Activated gamma-delta T cell treated with anti-CD3 and anti-CD28 coated beads, Interleukin-2, amount 50 U/mL, for 16 hours (primary cell): ENCODE data around the gene GJA9.
"Not testable (repeated sequence)": the region's sequence is repeated elsewhere in the genome, so short reads cannot be mapped to it uniquely, and the experiment has no call there.

Source experiments
- DNase-seq: peaks from one replicate; pipeline ENCODE4 v3.0.0-alpha.2; 2020; ENCODE audit warnings: low read depth

Gene GJA9

DNA sequence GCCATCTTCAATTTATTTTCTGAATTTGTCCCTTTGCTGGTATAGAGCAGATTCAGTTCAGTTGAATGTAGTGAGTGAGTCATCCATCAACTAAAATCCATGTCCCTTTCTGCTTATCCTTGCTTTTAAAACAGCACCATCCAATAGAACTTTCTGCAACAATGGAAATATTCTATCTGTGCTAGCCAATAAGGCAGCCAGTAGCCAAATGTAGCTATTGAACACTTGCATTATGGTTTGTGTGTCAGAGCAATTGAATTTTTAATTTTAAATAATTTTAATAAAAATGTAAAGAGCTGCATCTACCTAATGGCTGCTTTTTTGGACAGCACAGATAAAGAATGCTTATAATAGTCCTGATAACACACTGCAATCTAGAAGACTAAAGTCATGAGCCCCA is at the start of gene GJA9:
Gene GJA9, minus strand, starts transcription at position 101 of the 400 bp plus-strand sequence. CDS start 5,489 bp downstream, outside the sequence.
- DNase-seq: no peak

DNA sequence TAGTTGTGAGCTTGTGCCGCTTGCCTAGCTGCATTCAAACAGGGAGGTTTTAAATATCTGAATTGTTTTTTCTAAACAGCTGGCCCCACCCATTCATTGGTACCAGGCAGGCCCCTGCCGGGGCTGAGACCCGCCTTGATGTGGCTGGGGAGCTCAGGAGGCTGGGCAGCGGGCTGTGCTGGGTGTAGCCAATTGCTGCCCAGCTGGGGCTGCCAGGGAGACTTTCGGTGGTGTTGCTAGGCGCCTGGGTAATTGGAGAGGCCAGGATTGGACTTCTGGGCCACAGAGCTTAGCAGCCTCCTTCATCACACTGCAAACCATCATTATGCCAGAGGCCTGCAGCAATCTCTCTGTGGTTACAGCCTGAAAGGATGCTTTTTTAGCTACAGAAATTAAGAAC is 48.1 kb upstream of the GJA9 start:
- no peak for DNase-seq

DNA sequence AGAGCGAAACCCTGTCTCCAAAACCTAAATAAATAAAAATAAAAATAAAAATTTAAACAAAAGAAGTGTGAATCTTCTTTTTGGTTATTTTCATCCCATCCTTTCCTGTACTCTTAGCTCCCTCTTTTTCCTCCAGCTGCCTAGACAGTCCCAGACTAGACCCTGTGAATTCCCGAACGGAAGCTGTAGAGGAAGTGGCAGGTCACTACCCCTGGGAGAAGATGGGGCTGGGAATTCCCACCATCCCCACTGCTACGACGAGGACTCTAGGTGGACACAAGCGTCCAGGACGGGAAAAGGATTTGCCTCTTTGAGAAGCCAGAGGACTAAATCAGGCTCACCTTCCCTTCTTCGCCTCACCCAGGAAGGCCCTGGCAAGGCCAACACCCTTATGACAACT is 47.7 kb upstream of the GJA9 start:
- DNase-seq: no peak

- DNase-seq: no peak
Measured at GRCh38 chr1:38926091-38926490, 44.7 kb upstream of the GJA9 start.

DNA sequence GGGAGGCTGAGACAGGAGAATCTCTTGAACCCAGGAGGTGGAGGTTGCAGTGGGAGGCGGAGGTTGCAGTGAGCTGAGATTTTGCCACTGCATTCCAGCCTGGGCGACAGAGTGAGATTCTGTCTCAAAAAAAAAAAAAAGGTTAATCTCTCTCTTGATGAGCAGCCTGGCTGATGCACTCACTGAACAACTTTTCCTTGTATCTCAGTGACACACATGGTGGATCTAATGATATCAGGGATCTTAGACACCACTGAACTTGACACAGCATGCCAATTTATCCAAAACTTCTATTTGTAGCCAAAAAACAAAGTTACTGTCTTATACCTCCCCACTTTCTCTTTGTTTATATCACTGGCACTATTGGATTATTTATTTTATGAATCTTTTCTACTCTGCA is 44.0 kb upstream of the GJA9 start:
- no peak for DNase-seq

DNA sequence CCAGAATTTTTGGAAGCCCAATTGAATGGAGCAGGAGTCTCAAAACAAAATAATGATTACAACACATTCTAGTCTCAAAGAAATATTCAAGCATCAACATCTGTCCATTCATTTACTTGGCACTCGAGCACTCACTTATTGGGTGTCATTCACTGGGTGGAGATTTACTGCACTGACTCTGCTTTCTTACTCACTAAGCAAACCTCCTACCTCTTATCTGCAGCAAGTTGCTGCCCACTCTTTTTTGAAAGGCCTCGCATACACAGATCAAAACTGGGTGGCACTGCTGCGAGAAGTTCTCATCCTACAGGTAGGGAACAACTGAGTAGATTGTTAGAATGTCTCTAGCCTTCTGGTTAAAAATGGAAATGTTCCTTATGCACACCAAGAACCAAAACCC is 42.2 kb upstream of the GJA9 start:
- no peak for DNase-seq

DNA sequence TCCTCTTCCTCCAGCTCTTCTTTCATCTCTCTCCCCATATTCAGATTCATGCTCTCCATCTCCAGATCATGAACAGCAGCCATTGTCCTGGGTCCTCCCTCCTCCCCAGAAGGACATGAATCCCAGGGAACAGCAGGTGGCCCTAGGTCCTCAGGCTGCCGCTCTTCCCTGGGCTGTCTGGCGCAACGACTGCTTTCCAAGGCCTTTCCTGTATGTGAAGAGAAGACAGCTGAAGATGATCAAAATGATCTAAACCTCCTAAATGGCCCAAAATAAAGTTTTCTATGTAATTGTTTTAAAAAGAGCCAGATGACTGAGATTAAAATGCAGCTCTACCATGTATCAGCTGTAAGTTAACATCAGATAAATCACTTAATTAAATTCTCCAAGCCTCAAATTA is 37.7 kb upstream of the GJA9 start:
- DNase-seq: no peak

DNA sequence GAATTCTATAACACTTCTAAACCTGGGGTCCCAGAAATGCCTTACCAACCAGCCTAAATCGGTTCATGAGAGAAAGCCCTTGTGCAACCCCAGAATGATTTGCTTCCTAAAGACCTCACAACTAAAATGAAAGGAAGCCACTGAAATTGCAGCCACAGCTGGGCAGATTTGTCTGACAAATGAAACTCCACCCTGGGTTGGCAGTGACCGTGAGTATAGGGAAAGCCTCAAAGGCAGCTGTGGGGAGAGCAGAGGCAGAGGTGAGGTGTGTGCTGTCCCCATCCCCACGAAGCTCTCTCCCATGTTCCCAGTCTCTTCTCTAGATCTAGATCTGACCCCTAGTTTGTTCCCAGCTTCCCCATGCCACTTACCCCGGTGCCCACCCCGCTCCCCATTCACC is 37.2 kb upstream of the GJA9 start:
- no peak for DNase-seq

DNA sequence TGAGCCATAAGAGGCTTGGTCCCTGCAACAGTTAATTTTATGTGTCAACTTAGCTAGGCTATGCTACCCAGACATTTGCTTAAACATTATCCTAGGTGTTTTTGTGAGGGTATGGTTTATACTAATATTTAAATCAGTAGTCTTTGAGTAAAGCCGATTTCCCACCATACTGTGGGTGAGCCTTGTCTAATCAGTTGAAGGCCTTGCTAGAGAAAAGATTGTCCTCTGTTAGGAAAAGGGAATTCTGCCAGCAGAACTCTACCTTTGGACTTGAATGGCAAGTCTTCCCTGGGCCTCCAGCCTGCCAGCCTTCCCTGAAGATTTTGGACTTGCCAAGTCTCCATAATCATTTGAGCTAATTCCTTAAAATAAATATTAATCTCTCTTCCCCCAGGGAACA is 36.4 kb upstream of the GJA9 start:
- DNase-seq: no peak

DNA sequence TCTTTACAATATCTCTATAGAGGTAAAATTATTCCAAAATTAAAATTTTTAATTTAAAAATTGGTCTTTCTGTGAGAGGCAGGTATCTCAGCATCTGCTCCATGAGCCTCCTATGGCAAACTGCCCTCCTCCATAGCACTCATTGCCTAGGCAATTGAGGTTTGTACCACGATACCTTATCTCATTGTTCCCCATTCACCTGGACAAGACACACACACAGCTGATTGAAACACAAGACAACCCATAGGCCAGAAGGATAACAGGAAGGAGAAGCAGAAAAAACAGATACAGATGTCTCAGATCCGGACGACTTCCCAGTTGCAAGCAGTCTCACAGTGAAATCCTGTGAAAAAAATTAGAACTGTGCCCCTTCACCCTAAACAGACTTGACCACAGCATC is 36.0 kb upstream of the GJA9 start:
- no peak for DNase-seq

DNA sequence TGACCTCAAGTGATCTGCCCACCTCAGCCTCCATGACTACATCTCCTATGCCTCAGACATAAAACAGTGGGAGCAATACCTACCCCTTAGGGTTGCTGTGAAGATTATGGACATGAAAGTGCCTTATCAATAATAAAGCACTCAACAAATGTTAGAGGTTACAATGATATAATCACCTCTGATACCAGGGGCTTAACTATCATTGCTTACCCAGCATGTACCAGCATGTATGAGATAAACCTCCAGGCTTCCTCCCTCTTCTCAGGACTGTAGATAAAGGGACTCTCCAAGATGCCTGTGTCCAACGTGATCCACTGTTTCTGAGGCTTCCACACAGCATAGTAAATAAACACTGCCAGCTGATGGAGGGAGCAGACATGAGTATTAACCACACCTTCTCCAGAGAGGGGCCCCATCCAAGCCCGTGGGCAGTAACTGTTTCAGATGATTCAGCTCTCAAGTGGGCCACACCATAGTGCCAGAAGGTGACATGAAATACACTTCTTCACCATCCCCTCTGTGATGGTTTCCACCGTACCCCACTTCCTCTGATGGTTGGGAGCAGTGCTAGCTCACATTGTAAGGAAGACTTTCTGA is 34.1 kb upstream of the GJA9 start:
- DNase-seq: no peak

- not testable (repeated sequence) for DNase-seq
Measured at GRCh38 chr1:38914908-38915307, 33.5 kb upstream of the GJA9 start.

GRCh38 chr1:38908821-38909220 is 27.4 kb upstream of the GJA9 start:
- no peak for DNase-seq

DNA sequence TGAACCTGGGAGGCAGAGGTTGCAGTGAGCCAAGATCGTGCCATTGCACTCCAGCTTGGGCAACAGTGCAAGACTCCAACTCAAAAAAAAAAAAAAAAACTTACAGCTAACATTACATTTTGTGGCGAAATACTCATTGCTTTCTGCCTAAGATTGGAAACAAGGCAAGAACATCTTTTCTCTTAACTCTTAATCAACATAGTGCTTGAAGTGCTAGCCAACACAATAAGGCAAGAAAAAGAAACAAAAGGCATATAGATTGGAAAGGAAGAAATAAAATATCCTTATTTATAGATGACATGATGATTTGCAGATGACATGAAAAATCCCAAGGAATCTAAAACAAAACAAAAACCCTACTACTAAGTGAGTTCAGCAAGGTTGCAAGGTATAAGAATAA is 24.6 kb upstream of the GJA9 start:
- DNase-seq: no peak

DNA sequence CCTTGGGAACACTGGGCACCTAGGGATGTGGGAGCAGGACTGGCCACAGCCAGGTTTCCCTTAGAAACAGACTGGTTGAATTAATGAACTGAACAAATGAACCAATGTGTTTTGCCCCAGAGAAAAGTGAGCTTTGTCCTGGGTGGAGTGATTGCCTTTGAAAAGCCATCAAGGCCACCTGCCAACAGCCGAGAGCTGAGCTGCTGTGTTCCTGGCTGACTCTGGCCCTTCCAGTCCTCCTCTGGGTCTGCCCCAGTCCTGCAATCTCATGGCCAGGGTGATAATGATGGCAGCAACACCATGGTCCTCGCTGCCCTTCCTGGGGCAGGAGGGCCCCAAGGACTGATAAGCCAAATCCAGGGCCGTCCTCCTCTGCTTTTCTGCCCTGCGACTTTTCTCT is 18.2 kb upstream of the GJA9 start:
- no peak for DNase-seq

- DNase-seq: no peak
Measured at GRCh38 chr1:38898653-38899230, 17.4 kb upstream of the GJA9 start.

GRCh38 chr1:38896169-38896568 is 14.8 kb upstream of the GJA9 start:
- no peak for DNase-seq

- no peak for DNase-seq
Measured at GRCh38 chr1:38892976-38893375, 11.6 kb upstream of the GJA9 start.

DNA sequence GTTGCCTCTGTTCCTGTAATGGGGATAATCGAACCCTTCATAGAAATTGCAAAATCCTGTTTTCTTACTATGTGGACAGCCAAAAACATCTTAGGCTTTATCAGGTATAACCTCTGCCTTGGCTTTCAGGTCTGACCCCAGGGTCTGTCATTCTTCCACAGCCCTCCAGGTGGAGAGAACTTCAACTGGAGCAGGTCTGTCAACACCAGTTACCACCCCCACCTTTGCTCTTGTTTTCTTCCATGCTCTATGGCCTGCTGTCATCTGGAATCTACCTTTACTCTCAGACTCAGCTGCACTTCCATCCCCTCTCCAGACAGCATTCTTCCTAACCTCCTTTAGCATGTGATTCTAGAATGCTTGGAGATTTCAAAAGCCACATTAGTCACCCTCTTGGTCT is 10.4 kb upstream of the GJA9 start:
- DNase-seq: no peak

DNA sequence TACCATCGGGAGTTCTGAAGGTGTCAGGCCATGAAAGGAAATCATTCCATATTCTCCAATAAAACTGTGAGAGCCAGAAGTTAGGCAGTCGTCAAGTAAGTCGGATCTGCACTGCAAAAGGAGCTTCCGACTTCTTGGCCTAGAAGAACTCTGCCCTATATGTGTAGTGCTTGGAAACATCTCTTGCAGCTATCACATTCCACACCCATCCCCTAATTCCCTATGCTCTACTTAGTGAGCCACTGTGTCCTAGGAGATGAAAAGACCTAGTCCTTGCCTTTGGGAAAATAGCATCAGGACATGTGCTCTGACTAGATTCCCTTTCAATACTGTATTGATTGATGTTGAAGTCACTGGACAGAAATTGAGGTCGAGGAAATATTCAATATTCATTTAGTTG is 8.2 kb upstream of the GJA9 start:
- DNase-seq: no peak

DNA sequence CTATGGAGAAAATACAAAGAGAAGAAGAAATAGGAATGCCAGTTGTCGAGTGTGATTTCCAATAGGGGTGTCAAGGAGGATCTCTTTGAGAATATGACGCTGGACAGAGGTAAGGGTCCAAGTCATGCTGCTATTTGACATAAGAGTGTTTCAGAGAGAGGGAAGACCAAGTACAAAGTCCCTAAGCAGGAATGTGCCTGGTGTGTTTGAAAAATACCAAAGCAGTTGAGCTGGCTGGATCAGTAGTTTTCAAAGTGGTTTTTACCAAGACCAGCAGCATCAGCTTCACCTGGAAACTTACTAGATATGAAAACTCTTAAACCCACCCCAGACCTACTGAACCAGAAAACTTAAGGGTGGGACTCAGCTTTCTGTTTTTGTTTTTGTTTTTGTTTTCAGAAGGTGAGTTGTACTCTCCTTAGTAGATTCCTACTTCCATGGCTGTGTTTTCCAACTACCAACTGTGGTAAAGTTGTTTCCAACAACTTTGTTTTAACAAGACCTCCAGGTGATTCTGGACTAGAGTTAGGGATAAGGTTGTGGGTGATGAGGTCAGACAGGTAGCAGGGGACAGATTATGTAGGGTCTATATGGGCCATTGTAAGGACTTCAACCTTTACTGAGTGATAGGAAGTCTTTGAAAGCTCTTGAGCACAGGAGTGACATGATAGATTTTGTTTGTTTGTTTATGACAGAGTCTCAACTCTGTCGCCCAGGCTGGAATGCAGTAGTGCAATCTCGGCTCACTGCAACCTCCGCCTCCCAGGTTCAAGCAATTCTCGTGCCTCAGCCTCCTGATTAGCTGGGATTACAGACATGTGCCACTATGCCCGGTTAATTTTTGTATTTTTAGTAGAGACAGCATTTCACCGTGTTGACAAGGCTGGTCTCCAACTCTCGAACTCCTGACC is 7.3 kb upstream of the GJA9 start:
- DNase-seq: no peak

- no peak for DNase-seq
Measured at GRCh38 chr1:38885092-38885491, 3.7 kb upstream of the GJA9 start.

DNA sequence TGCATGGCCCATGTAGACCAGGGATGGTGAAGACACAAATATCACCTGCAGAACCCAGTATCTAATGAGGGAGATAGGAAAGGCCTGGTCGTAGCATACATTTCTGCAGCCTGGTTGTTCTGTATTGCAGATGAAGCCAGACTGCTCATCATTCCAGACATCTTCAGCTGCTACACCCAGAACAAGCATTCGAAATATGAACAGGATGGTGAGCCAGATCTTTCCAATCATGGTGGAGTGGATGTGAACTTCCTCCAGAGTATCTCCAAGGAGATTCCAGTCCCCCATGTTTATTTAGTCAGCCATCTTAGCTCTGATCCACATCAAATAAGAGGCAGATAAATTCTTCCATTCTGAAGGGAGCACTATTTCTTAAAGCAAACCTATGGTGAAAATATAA is 5.6 kb downstream of the GJA9 start:
- no peak for DNase-seq
